GM10266 (cell line): ENCODE results near the gene IDUA.
A peak's percentile ranks its signal among the peaks of the same experiment; 100 is the strongest.

ENCODE experiments used
- DNase-seq: peaks from one replicate; pipeline ENCODE4 v3.0.0; 2012; ENCODE audit errors: extremely low spot score
- TF ChIP-seq, protein P1 (sequence below): IDR thresholded peaks from 2 replicates; pipeline ENCODE4 v1.5.1; 2012; ENCODE audit warnings: mild to moderate bottlenecking, low read depth; ENCODE audit not compliant: control insufficient read depth, insufficient read depth; ENCODE audit errors: missing control alignments

Gene IDUA

DNA sequence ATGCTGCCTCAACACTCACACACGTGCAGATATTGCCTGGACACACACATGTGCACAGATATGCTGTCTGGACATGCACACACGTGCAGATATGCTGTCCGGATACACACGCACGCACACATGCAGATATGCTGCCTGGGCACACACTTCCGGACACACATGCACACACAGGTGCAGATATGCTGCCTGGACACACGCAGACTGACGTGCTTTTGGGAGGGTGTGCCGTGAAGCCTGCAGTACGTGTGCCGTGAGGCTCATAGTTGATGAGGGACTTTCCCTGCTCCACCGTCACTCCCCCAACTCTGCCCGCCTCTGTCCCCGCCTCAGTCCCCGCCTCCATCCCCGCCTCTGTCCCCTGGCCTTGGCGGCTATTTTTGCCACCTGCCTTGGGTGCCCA, 39.3 kb downstream of the IDUA start:
- peak; percentile 92 for DNase-seq
- TF ChIP-seq, protein P1, sequence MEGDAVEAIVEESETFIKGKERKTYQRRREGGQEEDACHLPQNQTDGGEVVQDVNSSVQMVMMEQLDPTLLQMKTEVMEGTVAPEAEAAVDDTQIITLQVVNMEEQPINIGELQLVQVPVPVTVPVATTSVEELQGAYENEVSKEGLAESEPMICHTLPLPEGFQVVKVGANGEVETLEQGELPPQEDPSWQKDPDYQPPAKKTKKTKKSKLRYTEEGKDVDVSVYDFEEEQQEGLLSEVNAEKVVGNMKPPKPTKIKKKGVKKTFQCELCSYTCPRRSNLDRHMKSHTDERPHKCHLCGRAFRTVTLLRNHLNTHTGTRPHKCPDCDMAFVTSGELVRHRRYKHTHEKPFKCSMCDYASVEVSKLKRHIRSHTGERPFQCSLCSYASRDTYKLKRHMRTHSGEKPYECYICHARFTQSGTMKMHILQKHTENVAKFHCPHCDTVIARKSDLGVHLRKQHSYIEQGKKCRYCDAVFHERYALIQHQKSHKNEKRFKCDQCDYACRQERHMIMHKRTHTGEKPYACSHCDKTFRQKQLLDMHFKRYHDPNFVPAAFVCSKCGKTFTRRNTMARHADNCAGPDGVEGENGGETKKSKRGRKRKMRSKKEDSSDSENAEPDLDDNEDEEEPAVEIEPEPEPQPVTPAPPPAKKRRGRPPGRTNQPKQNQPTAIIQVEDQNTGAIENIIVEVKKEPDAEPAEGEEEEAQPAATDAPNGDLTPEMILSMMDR: no peak

DNA sequence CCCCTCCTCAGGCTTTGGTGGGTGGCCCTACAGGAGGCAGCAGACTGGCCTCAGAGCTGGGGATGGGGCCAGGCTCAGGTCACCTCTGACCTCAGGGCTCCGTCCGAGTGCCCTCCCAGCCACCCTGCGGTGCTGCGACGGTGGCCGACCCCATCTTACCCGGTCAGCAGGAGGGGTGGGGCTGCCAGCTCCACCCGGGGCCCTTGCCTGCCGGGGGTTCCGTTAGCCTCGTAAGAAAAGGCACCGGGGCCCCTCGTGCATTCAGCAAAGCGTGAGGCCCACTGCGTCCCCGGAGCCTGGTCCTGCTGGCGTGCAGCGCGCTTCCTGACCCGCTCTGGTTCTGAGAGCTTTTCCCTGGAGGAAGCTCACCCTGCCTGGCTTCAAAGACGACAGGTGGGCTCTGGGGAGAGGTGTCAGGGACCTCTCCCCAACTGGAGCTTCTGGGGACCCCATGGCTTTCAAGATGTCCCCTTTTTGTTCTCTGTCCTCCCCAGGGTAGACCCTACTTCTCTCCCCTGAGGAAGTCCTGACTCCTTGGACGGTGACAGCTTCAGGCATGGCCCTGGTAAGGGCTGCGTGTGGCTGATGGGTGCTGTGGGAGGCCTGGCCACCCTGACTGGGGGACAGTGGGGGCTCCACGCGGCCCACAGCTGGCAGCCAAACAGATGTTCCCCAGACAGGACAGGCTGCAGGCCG, 40.5 kb downstream of the IDUA start:
- TF ChIP-seq, protein P1: no peak
- no peak for DNase-seq

DNA sequence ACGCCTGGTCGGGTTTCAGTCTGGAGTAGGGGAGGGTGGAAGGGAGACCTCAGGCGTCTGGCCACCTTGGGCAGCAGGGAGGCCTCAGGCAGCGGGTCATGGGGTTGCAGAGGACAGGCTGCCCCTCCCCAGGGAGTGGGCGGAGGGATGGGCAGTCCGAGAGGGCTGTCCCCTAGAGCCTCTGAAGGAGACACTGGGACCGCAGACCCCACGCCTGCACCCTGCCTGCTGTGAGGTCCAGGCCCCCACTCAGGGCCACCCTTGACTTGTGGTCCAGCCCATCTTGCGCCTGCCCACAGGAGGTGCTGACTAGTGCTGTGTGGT, 41.0 kb downstream of the IDUA start:
- no peak for DNase-seq
- TF ChIP-seq, protein P1: no peak

DNA sequence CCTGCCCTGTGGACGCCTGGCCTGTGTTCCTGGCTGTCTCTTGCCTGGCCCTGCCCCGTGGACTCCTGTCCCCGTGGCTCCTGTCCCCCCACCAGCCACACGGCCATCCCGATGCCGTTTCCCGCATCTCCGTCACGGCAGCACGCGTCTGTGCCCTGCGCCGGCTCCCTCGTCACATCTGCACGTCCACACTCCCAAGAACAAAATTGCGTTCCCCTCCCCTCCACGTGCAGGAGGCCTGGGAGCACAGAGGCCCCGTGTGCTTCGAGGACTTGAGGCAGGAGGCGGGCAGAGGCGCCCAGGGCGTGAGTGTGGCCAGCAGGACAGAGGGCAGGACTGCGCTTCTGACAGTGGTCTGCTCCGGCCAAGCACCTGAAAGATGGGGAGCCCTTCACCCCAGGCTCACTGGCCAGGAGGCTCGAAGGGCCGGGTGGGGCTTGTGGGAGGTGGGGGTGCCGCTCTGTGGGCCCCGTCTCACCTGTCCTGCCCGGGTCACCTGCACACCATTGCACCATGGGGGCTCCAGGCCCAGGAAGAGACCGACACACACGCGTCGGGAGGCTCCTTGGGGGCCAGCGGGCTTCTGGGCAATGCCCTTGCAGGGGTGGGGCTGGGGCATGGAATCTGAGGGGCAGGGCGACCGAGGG, 41.9 kb downstream of the IDUA start:
- no peak for DNase-seq
- TF ChIP-seq, protein P1: no peak

DNA sequence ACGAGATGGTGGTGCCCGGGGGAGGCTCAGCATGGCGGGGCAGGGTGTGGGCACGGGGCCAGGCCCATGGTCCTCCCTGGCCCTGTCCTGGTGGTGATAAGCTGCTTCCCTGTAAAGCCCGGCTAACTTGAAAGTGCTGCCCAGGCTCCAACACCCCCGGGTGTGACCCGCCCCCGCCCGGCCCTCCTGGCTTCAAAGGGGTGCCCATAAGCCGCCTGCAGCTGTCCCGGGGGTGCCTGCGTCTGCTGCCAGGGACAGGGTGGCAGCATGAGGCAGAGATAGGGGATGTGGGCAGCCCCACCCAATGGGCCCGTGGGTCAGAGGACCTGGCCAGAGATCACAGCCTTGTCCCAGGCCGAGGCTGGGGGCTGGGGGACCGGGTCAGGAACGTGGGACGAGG, 42.7 kb downstream of the IDUA start:
- TF ChIP-seq, protein P1: no peak
- DNase-seq: no peak

DNA sequence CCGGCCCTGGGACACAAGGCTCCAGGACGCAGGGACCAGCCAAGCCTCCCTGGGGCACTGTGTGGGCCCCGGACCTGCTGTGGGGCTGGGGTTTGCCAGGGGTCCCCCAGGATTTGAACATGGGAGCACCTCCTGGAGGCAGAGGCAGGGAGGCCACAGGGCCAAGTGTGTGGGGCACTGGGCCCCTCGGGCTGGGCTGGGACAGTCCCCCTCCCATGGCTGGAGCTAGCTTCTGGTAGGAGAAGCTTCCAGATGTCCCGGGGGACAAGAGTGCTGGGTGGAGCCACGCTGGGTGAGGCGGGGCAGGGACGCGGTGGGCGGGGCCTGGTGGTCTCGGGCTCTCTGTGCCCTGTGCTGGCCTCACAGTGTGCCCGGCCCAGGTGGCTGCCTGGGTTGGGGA, 43.2 kb downstream of the IDUA start:
- TF ChIP-seq, protein P1: no peak
- DNase-seq: no peak

DNA sequence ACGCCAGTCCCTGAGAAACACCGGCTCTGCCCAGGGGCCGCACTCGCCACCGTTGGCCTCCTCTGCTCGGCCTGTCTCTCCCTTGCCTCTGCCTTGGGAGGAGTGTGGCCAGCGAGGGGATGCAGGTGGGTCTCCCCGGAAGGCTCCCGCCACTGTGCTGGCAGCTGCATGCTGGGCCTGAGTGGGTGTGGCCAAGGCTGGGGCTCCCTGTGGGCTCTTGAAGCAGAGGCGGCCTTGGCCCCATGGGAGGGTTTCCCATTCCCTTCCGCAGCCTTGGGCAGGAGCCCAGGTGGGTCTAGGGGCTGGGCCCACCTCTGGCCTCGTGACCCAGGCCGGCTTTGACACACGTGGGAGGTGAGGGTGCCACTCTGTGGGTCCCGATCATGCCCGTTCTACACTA, 43.7 kb downstream of the IDUA start:
- DNase-seq: no peak
- TF ChIP-seq, protein P1: no peak
